Right lobe of liver (tissue), 6 donors: Measurements from ENCODE around the gene FAM3A. TPM values are rescaled to one million over a fixed set of nuclear protein-coding genes. Genes with fewer than 3 reads are reported as not detected.

Source experiments
- ATAC-seq, 4 donors: fragments of 200-7000 bp; cut with Tn5 transposase; one replicate each; pipeline ENCODE4 v1.9.1; 2020; ENCODE audit warnings: mild to moderate bottlenecking in 4 of 4, moderate library complexity in 4 of 4
- DNase-seq, 3 donors: peaks; one replicate each; pipeline ENCODE4 v3.0.0-alpha.2; 2020
- H3K27ac ChIP-seq, 3 donors: fragments of 200-600 bp; one replicate each; pipeline ENCODE4 v1.8.0; 2022
- H3K27me3 ChIP-seq, 2 donors: fragments of 200-600 bp; one replicate each; pipeline ENCODE4 v1.8.0; 2022
- H3K36me3 ChIP-seq, 4 donors: fragments of 200-600 bp; sonication (generic) in 1 of 4; one replicate each; pipeline versions ENCODE4 v1.5.1 to v1.8.0; 2017 to 2022; ENCODE audit warnings: control low read depth in 1 of 4
- H3K4me1 ChIP-seq, 4 donors: fragments of 200-600 bp; sonication (generic) in 1 of 4; one replicate each; pipeline versions ENCODE4 v1.5.1 to v1.8.0; 2017 to 2022; ENCODE audit warnings: control low read depth in 1 of 4
- H3K4me3 ChIP-seq, 3 donors: fragments of 200-600 bp; one replicate each; pipeline ENCODE4 v1.8.0; 2022
- H3K9me3 ChIP-seq, 4 donors: fragments of 200-600 bp; sonication (generic) in 1 of 4; one replicate each; pipeline versions ENCODE4 v1.5.1 to v1.8.0; 2017 to 2022; ENCODE audit warnings: control low read depth in 1 of 4
- POLR2A ChIP-seq: fragments of 450-650 bp; IDR thresholded peaks from one replicate; pipeline ENCODE4 v1.6.1; 2017; ENCODE audit warnings: antibody characterized with exemption, mild to moderate bottlenecking
- WGBS: methylation state at CpG from one replicate; pipeline ENCODE4 v1.1.6; 2018; ENCODE audit warnings: low coverage, low lambda C conversion rate; ENCODE audit not compliant: insufficient coverage; ENCODE audit errors: missing lambda C conversion rate; 5-methylcytosine and 5-hydroxymethylcytosine counted together
- intact Hi-C, 2 donors: fragments of 100-400 bp; cut with DNase I; formaldehyde crosslinking; loops; one replicate each; pipeline versions ENCODE4 v1.11.2 to v1.14.1; 2022
- total RNA-seq, 6 experiments: library from RNA; depleted of rRNA in 2 of 6; stranded (reverse); fragments of >200 nt in 2 of 6; fragmentation: NEBNext Ultra II Directional in 3 of 6; extraction: Animal tissue kit (Norgen Biotek cat#: 25700) in 3 of 6; gene quantifications; one replicate each; pipeline versions ENCODE4 v1.1.0 to v1.2.4, GENCODE V29; 2016 to 2023
- TF ChIP-seq, protein P1 (sequence below), 4 donors: fragments of 200-600 bp in 3 of 4; fragments of 450-650 bp in 1 of 4; IDR thresholded peaks; one replicate each; pipeline versions ENCODE4 v1.5.1 to v1.8.0; 2016 to 2022; ENCODE audit warnings: antibody characterized with exemption in 4 of 4, mild to moderate bottlenecking in 2 of 4
- donor health status: DM: no; HTN: yes; CAD: no.
- donor health status: DM: no; HTN: no; CAD: no.
- donor health status: DM: no; HTN: no; CAD: no.
- donor health status: DM: no; HTN: yes; CAD: no.
- donor health status: DM: no; HTN: yes; CAD: no.

The FAM3A gene
- total RNA-seq, 6 experiments from 2014 or later, result 23.5 to 44.2 (median 34.9) TPM

DNA sequence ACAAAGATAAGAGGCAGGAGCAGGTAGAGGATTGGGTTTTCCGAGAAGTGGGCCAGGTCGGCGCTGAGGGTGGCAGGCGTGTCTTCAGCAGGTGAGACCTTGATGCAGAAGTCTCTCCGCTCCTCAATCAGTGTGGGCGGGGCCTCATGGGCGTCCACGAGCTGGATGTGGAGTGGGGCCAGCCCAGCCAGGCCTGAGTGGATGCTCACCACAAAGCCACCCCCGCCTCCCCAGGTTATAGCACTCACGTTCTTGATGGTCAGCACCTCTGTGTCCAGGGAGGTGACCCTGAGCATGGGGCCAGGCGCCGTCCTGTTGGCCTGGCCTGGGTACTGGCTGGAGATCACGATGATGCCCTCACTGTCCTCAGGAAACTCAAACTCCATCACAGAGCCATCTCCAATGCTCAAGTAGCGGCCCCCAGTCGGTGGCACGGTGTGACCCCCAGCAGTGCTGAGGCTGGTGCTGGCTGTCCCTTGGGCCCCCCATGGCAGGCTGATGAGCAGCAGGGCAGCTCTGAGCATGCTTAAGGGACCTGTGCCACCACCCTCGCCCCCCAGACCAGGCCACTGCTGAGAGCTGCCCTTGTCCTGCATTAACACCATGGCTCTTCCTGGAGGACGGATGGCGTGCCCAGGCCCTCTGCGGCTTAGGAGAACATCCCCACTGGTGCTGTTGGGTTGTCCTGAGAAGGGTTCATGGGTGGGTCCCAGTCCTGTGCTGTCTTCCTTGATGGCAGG is 27.5 kb downstream of the FAM3A start:
- no CpG with 5 or more reads among the region's 20 CpGs for WGBS
- ATAC-seq (no peak), DNase-seq (no peak)
- H3K4me3 ChIP-seq, result no peak overlapping the region
- intact Hi-C loops, result no loop called here
- TF ChIP-seq, protein P1, sequence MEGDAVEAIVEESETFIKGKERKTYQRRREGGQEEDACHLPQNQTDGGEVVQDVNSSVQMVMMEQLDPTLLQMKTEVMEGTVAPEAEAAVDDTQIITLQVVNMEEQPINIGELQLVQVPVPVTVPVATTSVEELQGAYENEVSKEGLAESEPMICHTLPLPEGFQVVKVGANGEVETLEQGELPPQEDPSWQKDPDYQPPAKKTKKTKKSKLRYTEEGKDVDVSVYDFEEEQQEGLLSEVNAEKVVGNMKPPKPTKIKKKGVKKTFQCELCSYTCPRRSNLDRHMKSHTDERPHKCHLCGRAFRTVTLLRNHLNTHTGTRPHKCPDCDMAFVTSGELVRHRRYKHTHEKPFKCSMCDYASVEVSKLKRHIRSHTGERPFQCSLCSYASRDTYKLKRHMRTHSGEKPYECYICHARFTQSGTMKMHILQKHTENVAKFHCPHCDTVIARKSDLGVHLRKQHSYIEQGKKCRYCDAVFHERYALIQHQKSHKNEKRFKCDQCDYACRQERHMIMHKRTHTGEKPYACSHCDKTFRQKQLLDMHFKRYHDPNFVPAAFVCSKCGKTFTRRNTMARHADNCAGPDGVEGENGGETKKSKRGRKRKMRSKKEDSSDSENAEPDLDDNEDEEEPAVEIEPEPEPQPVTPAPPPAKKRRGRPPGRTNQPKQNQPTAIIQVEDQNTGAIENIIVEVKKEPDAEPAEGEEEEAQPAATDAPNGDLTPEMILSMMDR (IDR thresholded peaks at IDR 0.05), result no peak
- no peak for TF ChIP-seq POLR2A
- no peaks in the 10 kb centered on the region for H3K36me3 ChIP-seq
- H3K9me3 ChIP-seq, result no peaks in the 10 kb centered on the region
- H3K27me3 ChIP-seq, result no peaks in the 10 kb centered on the region
- no peaks in the 10 kb centered on the region for H3K4me1 ChIP-seq
- H3K27ac ChIP-seq, result no peak overlapping the region

DNA sequence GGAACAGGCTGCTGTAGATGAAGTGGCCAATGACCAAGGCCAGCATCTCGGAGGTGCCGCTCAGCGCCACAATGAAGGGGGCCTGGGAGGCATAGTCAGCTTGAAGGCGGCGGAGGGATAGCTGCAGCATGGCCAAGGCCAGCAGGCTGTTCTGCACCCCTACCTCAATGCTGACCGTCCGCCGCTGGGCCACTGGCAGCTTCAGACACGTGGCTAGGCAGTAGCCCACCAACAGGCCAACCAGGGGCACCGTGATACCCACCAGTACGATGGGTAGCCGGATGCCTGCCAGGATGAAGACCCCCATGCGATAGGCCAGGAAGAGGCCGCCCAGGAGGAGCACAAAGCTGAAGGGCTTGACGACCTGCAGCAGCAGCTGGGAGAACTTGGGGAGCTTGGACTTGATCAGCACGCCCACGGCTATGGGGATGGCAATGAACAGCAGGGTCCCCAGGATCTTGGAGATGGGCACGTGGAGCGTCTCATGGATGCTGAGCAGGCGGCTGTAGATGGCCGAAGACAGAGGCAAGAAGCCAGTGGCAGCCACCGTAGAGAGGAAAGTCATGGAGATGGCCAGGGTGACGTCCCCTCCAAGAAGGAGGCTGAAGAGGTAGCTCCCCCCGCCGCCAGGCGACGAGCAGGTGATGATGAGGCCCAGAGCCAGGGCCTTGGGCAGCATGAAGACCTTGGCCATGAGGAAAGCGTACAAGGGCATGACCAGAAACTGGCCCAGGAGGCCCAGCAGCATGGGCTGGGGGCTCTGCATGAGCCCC is 28.3 kb downstream of the FAM3A start:
- H3K4me1 ChIP-seq, result no peaks in the 10 kb centered on the region
- TF ChIP-seq POLR2A, result no peak
- TF ChIP-seq, protein P1 (IDR thresholded peaks at IDR 0.05), result no peak
- intact Hi-C loops, result no loop called here
- no peak overlapping the region for H3K4me3 ChIP-seq
- ATAC-seq, result no peak
- no peaks in the 10 kb centered on the region for H3K36me3 ChIP-seq
- no peaks in the 10 kb centered on the region for H3K27me3 ChIP-seq
- DNase-seq, result no peak
- WGBS, result 93% methylated on average over 10 of the region's 28 CpGs
- no peaks in the 10 kb centered on the region for H3K9me3 ChIP-seq
- no peak overlapping the region for H3K27ac ChIP-seq

DNA sequence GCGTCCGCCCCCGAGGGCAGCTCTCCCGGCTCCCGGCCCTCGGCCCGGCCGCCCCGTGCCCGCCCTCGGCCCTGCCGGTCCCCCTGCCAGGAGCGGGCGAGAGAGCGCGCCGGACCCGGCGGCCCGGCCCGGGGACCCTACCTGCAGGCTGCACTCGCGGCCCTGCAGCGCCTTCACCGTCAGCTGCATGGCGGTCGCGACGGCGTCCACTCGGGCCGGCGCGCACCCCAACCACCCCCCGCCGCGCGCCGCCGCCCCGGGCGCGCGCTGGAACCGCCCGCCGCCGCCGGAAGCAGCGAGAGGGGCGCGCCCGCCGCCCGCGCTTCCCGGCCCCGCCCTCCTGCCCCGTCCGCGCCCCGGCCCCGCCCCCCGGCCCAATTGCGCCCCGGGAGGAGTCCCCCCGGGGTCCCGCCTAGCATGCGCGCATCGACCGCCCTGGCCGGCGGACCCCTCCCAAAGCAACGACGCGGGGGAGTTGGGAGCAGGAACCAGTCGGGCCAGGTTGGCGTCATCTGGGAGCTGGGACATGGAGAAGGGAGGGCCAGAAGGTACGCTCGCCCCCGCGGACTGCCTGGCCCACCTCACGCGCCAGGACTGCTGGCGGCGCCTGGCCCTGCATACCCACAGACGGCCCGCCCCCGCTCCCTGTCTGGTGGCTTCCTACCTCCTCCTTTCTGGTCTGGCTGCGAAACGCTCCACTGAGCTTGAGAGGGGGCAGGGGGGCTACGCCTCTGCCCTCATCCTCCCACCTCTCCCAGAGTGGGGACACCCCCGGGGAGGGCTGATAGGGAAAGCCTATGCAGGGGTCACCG is 29.4 kb downstream of the FAM3A start, which contains the start of gene UBL4A:
Gene UBL4A (minus strand): TSS at position 220 of the 812 bp plus-strand sequence. CDS start 31 bp downstream, at position 189.
- no peaks in the 10 kb centered on the region for H3K9me3 ChIP-seq
- ATAC-seq (peak; percentile 28 to 50 (median 34)), DNase-seq (peak in 2 of 3 donors; percentile 62 to 72)
- H3K4me3 ChIP-seq, result peak within 1 kb of the TSS; percentile 48 to 72 (median 60)
- peak within 1 kb of the TSS; percentile 26 to 71 (median 62) for H3K27ac ChIP-seq
- no peaks in the 10 kb centered on the region for H3K4me1 ChIP-seq
- intact Hi-C loops, result no loop called here
- 30% methylated on average over 1 of the region's 95 CpGs for WGBS
- TF ChIP-seq POLR2A, result peak; percentile 53
- TF ChIP-seq, protein P1 (IDR thresholded peaks at IDR 0.05), result no peak
- H3K27me3 ChIP-seq, result no peaks in the 10 kb centered on the region
- no peaks in the 10 kb centered on the region for H3K36me3 ChIP-seq

DNA sequence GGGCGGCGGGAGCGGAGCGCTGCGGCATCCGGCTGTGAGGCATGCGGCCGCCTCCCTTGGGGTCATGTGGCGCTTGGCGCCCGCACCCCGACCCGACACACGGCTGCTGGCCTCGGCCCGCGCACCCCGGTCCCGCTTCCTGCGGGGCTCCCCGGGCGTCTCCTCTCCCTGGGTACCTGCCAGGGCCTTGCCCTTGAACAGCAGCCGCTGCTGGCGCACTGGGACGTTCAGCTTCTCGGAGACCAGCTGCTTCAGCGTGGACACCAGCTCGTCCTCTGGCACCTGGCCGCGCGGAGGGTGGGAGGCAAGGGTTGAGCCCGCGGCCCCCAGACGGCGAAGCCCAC is 30.0 kb downstream of the FAM3A start:
- H3K27me3 ChIP-seq, result no peaks in the 10 kb centered on the region
- no peaks in the 10 kb centered on the region for H3K9me3 ChIP-seq
- intact Hi-C loops, result no loop called here
- peak overlapping the region; percentile 26 to 71 (median 62) for H3K27ac ChIP-seq
- H3K4me3 ChIP-seq, result peak overlapping the region; percentile 48 to 72 (median 60)
- WGBS, result no CpG with 5 or more reads among the region's 35 CpGs
- DNase-seq (peak in 2 of 3 donors; percentile 50 to 56), ATAC-seq (peak in 3 of 4 donors; percentile 7 to 31 (median 10))
- TF ChIP-seq, protein P1 (IDR thresholded peaks at IDR 0.05), result no peak
- peak; percentile 11 for TF ChIP-seq POLR2A
- H3K36me3 ChIP-seq, result no peaks in the 10 kb centered on the region
- H3K4me1 ChIP-seq, result no peaks in the 10 kb centered on the region
